Activated CD4-positive, alpha-beta T cell treated with anti-CD3 and anti-CD28 coated beads for 48 hours (primary cell): Measurements from ENCODE around the gene MOGAT3.

Source experiments
- DNase-seq: peaks from one replicate; pipeline ENCODE4 v3.0.0-alpha.2; 2020

Gene MOGAT3

DNA sequence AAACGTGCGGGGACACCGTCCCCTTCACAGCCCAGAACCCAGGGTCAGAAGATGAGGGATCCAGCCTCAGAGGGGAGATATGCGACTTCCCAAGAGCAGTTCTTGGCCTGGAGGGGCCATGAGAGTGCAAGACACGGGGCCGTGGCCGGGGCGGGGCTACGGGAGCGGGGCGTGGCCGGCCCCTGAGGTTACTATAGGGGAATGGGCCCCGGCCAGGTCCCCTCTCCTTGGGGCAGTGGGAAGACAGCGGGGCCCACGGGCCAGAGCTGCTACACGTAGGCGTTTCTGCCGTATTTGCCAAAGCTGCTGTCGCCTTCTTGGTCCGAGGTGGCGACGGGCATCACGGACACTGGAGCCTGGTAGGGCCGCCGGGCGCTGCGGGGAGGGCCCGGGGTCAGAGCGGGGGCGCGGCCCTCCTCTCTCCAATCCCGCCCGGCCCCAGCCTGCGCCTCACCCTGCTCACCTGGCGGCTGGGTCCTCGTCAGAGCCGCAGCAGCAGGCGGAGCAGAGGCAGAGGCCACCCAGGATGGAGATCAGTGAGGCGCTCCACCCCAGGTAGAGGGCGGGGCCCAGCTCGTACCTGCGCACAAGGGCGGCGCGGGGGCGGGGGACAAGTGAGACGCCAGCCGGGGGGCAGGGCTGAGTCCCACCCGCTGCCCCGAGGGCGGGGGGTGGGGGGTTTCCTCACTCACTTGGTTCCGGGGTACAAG lies 31.5 kb upstream of the MOGAT3 start:
- no peak for DNase-seq

DNA sequence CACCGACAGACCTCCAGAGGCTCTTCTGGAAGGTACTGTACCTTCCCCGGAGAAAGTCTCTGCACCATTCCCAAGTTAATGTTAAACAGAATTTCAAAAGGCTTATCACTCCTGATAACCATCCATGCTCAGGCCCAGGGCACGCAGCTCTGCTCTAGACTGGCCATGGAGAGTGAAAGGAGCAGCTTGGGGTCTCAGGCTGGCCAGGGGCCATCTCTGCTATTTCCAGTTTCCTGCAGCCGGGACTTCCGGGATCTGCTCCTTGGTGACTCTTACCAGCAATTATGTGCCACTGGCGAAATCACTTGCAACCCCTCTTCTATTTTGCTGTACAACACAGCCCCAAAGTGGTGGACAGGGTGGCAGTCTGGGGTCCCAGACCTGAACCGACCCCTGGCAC lies 30.8 kb upstream of the MOGAT3 start:
- no peak for DNase-seq

DNA sequence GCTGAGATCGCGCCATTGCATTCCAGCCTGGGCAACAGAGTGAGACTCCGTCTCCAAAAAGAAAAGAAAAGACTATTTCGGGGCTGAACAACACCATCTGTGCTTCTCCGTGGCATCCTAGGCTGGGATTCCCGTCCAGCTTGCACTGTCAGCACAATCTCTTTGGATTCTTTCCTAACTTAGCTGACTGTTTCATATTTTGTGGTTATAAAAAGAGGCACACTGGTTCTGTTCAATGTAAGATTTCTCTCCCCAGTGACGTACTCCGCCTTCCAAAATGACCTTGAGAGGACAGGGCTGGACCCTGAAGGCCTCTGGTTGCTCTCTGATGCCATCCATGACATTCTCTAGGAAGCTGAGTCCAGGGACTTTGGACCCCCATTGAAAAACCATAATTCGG lies 25.9 kb upstream of the MOGAT3 start:
- DNase-seq = no peak

DNA sequence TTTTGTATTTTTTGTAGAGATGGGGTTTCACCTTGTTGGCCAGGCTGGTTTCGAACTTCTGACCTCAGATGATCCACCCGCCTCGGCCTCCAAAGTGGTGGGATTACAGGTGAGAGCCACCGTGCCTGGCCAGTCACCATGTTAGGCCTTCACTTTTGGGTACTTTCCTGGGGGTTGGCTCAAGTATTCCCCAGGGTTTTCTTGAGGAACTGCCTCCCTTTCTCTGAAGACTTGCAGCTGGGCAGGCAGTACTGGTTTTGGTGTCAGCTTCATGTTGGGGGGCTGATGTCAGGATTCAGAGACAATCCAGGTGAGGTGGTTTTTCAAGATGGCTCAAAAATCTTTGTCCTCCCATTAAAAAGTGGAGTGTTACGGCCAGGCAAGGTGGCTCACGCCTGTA lies 24.8 kb upstream of the MOGAT3 start:
- no peak for DNase-seq

DNA sequence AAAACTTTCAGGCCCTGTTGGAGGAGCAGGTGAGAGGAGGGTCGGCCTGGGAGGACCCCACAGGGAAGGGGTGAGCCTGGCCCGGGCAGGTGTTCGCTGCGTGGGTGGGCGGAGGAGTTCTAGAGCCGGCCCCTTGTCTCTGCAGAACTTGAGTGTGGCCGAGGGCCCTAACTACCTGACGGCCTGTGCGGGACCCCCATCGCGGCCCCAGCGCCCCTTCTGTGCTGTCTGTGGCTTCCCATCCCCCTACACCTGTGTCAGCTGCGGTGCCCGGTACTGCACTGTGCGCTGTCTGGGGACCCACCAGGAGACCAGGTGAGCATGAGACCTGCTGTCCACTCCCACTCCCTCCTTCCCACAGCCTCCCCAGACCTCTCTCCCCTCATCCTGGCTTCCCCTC lies 22.7 kb upstream of the MOGAT3 start:
- DNase-seq = no peak

DNA sequence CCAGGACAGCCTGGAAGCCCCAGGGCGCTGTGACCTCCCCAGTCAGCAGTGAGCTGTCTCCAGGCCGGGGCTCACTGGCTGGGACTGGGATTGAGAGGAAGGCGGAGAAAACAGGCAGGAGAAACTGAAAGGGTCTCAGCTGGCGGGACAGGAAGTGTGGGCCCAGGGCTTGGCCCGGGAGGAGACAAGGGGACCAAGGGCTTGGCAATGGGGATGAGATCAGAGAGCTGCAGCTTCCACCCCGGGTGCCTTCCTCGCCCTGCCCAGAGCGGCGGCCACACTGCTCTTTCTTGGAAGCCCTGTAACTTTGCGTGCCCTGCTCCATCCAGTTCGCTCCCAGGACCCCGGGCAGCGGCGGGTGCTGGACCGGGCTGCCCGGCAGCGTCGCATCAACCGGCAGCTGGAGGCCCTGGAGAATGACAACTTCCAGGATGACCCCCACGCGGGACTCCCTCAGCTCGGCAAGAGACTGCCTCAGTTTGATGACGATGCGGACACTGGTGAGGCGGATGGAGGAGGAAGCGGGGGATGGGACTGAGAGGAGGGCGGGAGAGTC lies 21.5 kb upstream of the MOGAT3 start:
- no peak for DNase-seq

DNA sequence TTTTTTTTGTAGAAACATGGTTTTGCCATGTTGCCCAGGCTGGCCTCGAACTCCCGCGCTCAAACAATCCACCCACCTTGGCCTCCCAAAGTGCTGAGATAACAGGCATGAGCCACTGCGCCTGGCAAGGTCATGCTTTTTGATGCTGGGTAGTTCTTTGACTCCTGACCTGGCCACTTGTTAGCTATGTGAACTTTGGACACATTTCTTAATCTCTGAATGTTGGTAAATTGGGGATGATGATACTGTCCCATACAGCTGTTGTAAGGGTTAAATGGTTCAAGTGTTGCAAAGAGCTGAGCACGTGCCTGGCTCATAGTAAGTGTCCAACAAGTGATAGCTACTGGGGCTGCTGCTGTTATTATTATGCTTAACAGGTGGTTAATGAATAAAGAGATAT lies 19.5 kb upstream of the MOGAT3 start:
- DNase-seq = no peak

DNA sequence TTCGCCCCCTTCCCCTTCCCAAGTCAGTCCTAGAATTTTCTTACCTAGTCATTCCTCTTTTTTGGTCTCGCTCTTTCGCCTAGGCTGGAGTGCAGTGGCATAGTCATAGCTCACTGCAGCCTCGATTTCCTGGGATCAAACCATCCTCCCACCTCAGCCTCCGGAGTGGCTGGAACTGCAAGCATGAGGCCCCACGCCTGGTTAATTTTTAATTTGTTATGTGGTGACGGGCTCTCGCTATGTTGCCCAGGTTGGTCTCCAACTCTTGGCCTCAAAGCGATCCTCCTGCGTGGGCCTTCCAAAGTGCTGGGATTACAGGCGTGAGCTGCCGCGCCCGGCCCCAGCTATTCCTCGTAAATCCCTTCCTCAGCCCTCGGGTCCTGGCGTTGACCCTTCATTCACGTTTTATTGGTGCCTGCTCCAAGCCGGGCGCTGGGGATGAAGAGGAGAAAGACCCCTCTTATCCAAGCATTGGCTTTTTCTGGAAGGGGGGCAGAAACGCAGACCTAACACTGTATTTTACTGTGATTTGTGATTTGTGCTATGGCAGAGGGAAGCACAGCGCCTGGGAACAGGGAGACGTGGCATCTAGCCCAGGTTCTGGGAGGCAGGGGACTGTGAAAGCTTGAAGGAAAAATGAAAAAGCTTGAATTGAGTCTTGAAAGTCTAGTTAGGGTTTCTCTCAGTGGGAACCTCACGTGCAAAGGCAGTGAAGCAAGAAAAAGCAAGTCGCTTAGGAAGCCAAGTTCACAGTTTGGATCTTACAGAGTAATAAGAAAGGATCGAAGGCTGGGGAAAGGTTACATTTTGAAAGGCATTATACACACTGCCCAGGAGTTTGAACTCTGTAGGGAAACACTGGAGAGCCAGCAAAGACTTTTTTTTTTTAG lies 17.6 kb upstream of the MOGAT3 start:
- no peak for DNase-seq

DNA sequence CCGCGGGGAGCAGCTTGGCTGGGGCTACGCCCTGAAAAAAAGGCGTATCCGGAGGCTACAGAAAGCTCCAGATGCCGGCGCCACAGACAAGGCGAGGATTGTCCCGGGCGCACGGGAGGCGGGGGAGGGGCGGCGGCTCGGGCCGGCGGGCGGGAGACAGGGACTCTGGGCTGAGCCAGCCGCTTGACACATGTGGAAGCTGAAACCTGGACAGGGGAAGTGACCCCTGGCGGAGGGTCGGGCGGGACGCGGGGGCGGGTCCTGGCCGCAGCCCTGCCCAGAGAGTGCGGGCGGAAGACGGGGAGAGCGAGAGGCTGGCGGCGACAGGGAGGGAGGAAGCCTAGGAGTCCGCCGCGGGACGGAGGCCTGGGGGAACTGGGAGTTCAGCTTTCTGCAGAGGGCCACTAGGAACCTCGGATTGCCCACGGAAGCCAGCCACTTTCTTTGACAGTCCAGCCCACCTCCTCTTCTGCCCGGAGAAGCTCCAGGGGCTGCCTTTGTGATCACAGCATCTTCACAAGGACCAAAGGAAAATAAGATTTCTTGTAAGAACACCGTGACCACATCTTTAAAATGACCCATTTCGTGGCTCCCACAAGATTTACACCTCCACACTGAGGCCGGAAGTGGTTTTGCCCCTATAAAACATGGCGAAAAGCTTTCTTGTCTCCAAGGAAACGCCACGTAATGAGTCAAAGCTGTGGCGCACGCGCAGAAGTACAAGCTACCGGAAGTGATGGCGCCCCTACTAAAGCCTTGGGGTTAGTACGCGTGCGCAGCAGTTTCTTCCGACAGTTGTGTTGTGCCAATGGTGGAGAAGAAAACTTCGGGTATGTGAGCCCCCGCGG lies 16.8 kb upstream of the MOGAT3 start, which contains the start of the genes PLOD3 and ZNHIT1:
TSS of gene PLOD3 (minus strand) at position 194 of the 848 bp plus-strand sequence. CDS start 307 bp downstream, outside the sequence.
TSS of gene ZNHIT1 (plus strand) at position 778 of the 848 bp plus-strand sequence. CDS start at position 809, 31 bp downstream.
- DNase-seq = peak; percentile 97

DNA sequence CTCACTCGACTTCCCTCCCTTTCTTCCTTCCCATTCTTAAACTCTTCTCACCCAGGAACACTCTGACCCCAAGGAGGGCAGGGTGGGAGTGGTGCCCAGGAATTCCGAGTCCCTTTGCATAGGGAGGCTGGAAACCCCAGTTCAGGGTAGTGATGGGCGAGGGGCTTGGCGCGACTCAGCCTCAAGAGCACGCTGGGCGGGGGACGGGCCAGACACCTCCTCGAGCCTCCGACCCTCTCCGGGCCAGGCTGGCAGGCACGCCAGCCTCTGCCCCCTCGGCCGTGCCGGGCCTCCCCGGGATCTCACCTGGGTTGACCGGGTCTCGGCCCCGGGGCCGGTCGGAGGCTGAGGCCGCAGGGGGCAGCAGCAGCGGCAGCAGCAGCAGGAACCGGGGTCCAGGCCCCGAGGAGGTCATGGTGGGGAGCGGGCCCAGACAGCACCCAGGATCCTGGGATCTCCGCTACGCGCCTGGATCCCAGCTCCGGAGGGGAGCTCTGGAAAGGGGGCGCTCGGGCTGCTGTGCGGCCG lies 16.1 kb upstream of the MOGAT3 start:
- no peak for DNase-seq

DNA sequence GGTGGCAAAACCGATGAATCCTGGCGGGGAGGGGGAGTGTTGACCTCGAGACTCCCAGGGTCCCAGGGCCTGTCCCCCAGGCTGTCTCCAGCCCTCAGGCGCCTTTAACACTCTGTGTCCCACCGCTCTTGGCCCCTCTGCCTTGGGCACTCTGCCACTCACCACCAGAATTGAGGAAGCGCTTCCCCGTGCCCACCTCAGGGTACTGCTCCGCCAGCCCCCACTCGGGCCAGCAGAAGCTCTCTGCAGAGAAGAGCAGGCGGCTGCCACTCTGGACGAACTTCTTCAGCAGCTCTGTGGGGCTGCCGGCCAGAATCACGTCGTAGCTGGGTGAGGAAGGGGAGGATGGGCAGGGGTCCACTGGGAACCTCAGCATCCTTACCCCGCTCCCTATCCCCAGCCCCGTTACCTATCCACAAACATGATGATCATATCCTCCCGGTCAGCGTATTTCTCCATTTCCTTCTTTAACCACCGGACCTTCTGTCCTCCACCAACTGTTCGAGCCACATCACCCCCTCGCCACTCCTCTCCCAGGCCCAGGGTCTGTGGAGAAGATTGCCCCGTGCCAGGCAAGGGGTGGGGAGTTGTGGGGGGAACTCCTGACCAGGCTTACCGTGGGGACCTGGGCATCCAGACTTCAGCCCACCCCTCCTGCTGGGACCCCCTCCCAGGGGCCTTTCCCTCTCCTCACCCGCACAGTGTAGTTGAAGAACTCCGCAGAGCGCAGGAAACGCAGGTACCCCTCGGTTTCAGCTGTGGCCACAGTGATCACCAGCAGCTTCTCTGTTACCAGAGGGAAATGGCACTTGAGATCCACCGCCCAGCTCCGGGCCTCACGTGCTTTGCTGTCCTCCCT lies 15.4 kb upstream of the MOGAT3 start:
- peak; percentile 16 for DNase-seq

DNA sequence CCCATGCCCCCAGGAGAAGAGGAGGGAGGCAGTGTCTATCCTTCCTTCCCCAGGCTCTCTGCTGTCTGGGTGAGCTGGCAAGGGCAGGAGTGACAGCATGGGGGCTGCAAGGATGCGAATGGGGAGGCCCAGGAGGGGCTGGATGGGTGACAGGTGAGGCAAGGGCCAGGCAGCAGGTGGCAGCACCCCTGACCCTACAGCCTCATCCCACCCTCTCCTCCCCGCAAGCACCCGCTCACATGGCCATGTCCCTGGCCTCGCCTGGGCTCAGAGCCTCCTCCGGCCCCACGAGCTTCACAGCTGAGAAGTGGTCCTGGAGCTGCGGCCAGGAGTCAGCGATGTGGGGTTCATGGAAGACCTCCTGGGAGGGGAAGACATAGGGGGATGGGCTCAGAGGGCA lies 11.2 kb upstream of the MOGAT3 start:
- no peak for DNase-seq

DNA sequence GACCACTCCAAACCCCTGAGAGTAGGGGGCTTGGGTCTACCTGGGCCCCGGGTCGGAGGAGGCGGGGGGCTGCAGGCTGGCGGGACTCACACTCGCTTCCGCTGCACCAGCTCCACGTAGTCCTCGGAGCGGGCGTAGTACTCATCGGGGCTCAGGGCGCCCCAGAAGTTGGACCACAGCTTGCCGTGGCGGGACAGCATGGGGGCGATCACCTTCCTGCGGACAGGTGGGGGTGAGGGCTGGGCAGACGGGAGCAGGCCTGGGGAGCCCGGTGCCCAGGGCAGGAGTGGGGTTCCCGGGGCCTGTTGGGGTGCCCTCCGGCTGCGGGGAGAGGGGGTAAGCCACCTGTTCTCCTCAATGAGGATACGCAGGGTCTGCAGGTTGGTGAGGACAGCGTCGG lies 10.7 kb upstream of the MOGAT3 start:
- DNase-seq = no peak

DNA sequence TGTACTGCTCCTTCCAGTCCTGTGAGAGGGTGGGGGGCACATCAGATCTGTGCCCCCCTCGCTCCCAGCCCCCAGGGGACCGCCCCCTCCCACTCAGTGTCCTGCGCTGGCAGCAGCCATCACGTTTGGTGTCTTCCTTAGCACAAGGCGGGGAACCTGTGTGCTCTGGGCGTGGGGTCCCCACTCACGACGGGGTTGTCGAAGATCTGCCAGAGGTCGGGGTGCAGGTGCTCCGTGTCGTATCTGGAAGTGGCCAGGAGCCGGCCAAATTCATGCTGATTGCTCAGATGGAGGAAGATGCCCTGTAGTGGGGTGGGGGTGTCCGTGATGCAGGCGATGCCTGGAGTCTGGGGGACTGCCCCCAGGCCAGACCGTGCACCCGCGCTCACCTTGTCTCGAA lies 9.3 kb upstream of the MOGAT3 start:
- no peak for DNase-seq

DNA sequence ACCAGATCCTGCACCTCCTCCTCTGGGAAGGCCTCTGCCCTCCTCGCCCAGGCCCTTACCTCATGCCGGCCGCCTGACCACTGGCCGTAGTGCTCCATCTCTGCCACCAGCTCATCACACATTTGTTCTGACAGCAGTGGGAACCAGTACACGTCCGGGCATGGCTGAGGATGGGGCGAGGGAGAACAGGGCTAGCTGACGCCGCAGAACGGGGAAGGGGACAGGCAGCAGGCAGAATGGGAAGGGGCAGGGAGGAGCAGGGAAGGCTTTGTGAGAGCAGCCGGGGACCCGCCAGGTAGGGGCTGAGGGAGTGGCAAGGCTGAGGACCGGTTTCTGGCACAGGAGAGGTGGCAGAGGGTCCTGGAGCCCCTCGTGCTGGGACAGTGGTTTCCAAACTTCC lies 8.0 kb upstream of the MOGAT3 start:
- no peak for DNase-seq

DNA sequence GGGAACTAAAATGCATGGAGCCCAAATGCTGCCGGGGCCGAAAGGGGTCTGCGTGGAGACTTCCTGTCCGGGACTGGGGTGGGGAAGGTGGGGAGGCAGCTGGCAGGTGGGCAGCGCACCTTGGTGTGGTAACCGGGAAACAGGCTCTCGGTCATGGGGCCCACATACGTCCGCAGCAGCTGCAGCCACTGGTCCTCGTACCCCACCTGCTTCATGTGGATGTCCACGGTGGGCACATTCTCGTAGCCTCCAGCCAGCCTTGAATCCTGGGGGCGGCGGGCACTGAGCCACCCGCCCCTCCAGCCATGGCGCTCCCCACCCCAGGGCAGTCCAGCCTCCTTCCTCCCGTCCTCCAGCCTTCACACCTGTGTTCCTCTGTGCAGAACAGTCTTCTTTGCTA lies 6.6 kb upstream of the MOGAT3 start:
- DNase-seq = no peak

DNA sequence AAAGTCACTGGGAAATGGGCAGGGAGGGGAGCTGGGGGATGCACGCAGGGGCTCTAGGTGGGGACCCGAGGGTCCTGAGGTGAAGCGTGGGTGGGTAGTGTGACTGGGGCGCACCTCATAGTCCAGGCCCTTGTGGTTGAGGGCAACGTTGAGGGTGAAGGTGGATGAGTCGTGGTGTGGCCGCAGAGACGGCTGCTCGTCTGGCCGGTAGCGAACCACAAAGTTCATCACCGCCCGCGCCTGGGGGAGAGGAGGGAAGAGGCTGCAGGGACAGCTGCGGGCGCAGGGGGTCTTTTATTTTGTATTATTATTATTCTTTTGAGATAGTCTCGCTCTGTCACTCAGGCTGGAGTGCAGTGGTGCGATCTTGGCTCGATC lies 5.8 kb upstream of the MOGAT3 start:
- no peak for DNase-seq

DNA sequence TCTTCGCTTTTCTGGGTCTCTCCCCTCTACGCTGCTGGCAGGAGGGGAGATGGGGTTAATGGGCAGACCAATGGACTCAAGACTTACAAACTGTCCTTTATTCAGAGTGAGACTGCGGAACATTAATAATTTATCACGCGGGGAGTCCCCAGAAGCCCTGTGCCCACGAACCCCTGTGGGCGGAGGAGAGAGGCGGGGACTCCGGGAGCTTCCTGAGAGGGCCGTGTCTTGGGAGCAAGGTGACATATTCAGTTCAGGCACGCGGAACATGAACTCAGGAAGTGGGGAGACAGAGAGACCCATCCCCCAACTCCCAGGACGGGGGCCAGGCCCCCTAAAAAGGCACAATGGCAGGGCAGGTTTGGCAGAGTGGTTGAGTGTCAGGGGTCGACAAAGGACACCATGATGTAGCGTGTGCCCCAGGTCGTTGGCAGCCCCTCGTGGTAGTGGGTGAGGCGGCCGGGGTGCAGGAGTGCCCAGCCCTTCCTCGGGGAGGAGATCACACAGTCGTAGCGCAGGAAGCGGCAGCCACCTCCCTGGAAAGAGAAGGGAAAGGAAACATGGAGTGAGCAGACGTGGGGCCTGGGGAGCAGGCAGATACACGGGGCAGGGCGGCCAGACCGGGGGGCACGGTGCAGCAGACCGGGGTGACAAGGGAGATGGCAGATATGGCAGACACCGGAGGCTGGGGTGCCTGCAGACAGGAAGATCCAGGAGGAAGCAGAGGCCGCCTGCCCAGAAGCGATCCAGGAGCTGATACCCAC lies 5.2 kb upstream of the MOGAT3 start:
- no peak for DNase-seq

DNA sequence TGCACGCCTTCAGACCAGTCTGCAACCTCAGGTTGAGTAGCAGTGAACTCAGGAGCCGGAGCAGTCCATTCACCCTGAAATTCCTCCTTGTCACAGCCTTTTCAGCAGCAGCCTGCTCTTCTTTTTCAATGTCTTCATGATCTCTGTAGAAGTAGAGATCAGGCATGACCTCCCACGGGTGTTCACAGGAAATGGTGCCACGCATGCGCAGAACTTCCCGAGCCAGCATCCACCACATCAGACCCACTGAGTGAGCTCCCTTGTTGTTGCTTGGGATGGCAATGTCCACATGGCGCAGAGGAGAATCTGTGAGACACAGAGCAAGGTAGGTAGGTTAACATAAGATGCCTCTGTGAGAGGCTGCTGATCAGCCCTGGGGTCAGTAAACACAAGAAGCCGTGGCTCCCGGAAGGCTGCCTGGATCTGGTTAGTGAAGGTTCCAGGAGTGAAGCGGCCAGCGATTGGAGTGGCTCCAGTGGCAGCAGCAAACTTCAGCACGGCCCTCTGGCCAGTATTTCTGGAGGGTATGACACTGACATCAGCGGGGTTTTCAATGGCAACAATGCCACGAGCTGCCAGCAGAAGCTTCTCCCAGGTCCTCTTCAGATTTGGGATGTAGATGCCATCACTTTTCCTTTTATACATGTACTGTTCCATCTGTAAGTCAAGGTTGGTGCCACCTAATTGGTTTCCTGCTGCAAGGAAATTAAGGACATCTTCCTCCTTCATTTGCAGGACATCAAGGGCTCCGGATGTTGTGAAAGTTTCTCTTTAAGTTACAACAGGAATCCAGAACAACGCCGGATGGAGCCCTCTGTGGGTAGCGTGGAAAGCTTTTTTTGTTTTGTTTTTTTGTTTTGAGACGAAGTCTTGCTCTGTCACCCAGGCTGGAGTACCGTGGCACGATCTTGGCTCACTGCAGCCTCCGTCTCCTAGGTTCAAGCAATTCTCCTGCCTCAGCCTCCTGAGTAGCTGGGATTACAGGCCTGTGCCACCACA lies 3.2 kb upstream of the MOGAT3 start:
- DNase-seq = peak; percentile 24

DNA sequence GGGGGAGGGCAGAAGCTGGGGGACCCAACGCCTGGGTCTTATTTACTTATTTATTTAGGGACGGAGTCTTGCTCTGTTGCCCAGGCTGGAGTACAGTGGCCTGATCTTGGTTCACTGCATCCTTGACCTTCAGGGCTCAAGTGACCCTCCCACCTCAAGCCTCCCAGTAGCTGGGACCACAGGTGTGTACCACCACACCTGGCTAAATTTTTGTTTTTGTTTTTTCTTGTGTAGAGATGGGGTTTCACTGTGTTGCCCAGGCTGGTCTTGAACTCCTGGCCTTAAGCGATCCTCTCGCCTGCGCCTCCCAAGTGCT lies 1.7 kb upstream of the MOGAT3 start:
- DNase-seq = no peak
